HG03103 (cell line): ENCODE results near the gene HEATR5A.
"Not testable (repeated sequence)": the region's sequence is repeated elsewhere in the genome, so short reads cannot be mapped to it uniquely, and the experiment has no call there.

Experiments
- ATAC-seq: cut with Tn5 transposase; IDR thresholded peaks from one replicate; pipeline ENCODE4 v1.9.1; 2021; ENCODE audit warnings: low read depth; ENCODE audit not compliant: unreplicated experiment

HEATR5A gene

GRCh38 chr14:31291210-31291609 is 129.1 kb downstream of the HEATR5A start:
- ATAC-seq: no peak

DNA sequence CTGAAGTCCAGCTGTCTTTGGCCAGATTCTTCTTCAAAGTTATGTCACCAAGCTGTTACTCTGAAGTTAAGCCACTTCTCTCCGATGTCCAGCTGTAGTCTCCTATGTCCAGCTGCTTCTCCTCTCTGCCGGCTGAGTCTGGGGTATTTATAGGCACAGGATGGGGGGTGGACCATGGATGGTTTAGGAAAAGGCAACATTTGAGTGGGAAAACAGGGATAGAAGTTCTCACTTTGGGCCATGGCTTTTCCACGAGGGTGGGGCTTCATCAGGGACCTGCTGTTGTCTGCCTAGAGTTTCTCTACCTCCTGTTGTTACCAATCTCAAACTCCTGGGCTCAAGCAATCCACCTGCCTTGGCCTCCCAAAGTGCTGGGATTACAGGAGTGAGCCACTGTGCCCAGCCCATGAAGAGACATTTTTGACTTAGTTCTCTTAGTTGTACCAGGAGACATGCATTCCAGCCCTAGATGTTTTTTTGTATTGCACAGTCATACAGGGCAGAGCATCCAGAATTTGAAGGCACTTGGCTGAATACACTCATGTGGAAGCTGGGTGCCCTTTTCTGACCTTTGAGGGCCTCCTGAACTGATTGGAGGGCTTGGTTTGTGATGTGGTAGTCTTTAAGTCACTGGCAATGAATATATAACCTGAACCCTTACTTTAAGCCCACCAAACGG is 132.9 kb downstream of the HEATR5A start:
- no peak for ATAC-seq

DNA sequence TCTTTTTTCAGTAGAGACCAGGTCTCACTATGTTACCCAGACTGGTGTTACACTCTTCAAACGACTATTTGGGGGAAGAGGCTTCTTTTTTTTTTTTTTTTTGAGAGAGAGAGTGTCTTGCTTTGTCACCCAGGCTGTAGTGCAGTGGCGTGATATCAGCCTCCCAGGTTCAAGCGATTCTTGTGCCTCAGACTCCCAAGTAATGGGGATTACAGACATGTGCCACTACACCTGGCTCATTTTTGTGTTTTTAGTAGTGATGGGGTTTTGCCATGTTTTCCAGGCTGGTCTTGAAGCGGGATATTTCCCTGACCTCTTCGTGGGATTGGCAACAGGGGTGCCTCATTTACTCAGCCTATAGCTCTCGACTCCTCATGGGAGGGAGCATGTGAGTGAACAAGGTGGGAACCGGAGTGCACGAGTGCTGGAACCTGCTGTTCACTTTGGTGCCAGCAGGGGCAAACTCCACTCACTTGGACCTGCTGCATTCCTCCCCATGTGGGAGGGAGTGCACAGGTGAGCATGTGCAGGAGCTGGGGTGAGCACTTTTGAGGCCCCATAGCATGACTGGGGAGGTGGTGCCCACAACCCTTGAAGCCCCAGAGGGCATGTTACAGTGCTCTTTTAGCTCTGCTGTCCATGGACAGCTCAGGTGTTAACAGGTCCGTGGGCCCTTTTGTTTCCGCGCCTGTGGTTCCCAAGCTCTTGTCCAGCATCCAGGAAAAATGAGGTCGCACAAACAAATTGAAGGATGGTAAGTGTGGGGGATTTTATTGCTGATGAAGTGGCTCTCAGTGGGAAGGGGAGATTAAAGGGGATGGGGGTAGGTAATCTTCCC is 133.7 kb downstream of the HEATR5A start:
- ATAC-seq: no peak

DNA sequence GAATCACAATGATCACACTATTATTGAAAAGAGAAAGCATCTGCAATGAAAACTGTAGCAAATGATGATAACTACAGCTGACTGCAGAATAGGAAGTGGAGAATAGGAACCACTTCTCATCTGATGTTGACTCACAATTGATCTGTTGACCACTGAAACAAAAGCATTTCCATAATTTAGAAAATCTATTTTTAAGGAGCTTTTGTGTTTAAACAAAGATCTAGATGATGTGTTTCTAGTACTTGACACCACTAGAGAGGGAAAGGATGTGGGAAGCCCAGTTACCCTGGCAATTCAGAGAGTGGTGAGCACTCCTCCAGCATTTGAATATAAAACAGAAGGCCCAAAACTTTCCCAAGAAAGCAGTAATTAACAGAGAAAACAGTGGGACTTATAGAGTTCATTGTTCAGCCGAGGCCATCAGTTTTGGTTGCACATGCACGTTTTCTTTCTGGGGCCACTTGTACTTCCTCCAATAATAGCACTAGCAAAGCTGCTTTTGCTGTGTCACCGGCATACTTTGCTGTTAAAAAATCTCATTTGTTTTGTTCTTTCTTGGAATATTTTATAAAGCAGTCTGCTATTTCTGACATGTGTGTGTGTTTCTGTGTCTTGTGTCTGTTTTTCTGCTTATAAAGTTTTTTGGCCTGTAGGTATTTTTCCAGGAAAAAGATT is 136.6 kb downstream of the HEATR5A start:
- peak; percentile 69 for ATAC-seq

GRCh38 chr14:31283153-31283552 is 137.2 kb downstream of the HEATR5A start:
- ATAC-seq: no peak

- no peak for ATAC-seq
Observed at GRCh38 chr14:31280871-31281220, 139.5 kb downstream of the HEATR5A start.

- no peak for ATAC-seq
Observed at GRCh38 chr14:31280132-31280870, 140.0 kb downstream of the HEATR5A start.

GRCh38 chr14:31278883-31279282 is 141.5 kb downstream of the HEATR5A start:
- ATAC-seq: no peak

DNA sequence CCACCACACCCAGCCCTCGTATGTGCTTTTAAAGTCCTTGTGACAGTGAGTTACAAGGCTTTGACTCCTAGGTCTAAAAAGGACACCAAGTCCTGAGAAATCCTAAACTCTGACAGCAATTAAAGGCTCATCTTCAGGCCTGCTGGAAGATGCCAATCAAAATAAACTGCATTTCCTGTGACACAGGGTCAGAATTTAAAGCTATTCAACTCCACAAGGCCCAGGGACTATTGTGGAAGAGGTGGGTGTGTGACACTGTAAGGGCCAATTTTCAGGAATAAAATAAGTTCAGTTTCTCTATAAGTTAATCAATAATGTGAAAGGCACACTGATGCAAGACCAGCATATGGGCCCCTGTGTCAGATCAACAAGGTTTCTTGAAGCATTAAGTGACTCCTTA is 143.3 kb downstream of the HEATR5A start:
- no peak for ATAC-seq

DNA sequence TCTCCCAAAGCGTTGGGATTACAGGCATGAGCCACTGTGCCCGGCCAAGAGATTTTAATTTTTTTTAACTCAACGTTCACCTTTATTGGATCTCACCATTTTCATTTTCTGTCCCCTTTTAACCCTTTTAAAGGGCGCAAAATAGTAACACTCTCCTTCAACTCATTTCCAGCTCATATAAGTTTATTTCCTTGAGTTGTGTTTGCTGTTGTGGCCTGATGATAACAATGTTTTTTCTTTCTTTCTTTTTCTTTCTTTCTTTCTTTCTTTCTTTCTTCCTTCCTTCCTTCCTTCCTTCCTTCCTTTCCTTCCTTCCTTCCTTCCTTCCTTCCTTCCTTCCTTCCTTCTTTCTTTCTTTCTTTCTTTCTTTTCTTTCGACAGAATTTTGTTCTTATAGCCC is 143.9 kb downstream of the HEATR5A start:
- ATAC-seq: not testable (repeated sequence)

DNA sequence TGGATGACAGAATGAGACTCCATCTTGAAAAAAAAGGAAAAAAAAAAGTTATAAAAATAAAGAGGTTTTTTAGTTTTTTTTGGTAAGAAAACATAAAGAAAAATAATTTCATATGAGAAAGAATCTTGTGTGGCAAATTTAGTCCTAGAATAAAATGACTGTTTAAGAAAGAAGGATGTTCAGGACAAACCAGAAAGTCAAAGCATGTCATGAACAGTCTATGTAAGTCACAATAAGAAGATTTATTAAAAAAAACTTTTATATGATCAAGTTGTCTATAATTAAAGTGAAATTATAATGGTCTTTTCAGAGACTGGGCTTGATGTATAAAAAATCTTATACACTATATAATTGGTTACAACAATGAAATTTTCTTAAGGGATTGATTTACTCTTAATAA is 144.6 kb downstream of the HEATR5A start:
- ATAC-seq: no peak

- ATAC-seq: no peak
Observed at GRCh38 chr14:31271648-31272047, 148.7 kb downstream of the HEATR5A start.

GRCh38 chr14:31270196-31270772 is 150.1 kb downstream of the HEATR5A start:
- ATAC-seq: no peak

- no peak for ATAC-seq
Observed at GRCh38 chr14:31269634-31270195, 150.6 kb downstream of the HEATR5A start.

- ATAC-seq: no peak
Observed at GRCh38 chr14:31268216-31268615, 152.1 kb downstream of the HEATR5A start.

- no peak for ATAC-seq
Observed at GRCh38 chr14:31266437-31267331, 153.7 kb downstream of the HEATR5A start.

GRCh38 chr14:31265701-31266398 is 154.5 kb downstream of the HEATR5A start:
- no peak for ATAC-seq

DNA sequence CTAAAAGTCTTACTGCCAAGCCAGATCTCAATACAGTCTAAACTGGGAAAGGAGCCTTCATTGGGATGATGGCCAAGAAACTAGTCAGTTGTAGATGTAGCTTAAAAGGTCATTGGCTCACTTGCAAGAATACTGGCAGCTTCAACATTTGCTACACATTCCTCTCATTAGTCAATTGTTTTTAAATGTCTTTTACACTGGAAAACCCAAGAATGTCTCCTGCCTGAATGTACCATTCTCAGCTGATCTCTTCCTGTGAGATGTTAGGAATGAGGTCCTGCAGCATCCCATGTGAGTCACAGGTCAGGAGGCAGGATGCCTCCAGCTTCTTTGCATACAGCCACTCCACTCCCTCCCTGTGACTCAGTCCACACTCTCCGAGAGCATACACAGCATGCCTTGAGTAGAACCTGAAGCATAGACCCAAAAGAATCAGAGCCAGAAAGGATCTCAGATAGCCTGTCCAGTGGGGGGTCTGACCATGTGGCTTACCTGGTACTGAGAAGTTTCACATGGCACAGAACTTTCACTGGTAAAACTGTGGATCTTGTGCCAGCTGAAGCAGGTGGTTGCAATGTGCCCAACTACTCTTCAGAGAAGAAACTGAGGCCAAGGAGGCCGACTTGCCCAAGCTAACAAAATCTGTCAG is 156.7 kb downstream of the HEATR5A start:
- no peak for ATAC-seq
